ENCODE results near the gene STAT5A.
"Not testable (repeated sequence)": the region's sequence is repeated elsewhere in the genome, so short reads cannot be mapped to it uniquely, and the experiment has no call there.

The STAT5A gene

GRCh38 chr17:42287977-42288802 is at the start of gene STAT5A:
Gene STAT5A, plus strand, starts transcription at chr17:42288498. Its CDS starts 914 bp downstream, at chr17:42289412.
- peak; percentile 79 for DNase-seq

DNA sequence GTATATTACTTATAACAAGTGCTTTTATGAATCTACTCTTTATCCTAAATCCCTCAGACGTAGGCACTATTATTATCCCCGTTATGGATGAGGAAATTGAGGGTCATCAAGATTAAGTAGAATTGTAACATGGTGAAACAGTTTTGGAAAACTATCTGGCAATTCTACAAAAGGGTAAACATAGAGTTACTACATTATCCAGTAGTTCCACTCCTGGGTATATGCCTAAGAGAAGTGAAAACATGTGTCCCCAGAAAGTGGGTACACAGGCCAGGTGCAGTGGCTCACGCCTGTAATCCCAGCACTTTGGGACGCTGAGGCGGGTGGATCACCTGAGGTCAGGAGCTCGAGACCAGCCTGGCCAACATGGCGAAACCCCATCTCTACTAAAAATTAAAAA is 48.7 kb upstream of the STAT5A start:
- DNase-seq, result not testable (repeated sequence)

DNA sequence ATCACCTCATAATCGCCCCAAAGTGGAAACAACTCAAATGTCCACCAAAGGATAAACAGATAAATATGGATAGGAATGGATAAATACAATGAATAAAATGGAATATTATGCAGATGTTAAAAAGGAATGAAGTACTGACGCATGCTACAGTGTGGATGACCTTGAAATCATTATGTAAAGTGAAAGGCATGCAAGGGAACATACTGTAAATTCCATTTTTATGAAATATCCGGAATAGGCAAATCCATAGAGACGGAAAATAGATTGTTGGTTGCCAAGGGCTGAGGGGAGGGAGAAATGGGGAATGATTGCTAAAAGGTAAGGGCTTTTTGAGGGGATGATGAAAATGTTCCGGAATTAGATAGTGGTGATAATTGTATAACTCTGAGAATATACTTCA is 48.1 kb upstream of the STAT5A start:
- DNase-seq, result no peak

DNA sequence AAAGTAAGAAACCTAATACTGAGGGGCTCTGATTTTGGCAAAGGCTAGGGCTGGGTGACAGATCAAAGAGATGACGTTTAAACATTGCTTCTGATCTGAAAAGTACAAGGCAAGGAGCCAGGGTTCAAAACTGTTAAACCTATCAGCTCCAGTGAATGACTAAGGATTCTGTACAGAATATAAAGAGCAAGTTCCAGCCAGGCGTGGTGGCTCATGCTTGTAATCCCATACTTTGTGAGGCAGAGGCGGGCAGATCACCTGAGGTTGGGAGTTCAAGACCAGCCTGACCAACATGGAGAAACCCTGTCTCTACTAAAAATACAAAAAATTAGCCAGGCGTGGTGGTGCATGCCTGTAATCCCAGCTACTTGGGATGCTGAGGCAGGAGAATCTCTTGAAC is 47.4 kb upstream of the STAT5A start:
- not testable (repeated sequence) for DNase-seq

DNA sequence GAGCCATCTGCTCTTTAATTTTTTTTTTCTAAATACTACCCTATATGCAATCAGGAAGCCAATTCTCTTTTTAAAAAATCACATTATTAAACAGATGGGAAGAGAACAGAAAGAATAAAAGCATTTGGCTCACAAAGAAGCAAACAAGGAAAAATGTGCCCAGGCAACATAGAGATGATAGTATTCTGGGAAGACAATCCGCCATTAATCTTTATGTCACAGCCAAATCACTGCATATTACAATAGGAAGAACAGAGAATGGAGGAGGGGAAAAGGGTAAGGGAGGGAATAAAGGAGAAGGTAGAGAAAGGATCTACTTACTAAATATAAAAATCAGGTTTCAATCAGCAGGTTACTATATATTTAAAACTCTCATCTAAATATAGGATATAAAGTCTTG is 46.4 kb upstream of the STAT5A start:
- DNase-seq, result no peak

- no peak for DNase-seq
Observed at GRCh38 chr17:42243493-42243982, 44.8 kb upstream of the STAT5A start.

DNA sequence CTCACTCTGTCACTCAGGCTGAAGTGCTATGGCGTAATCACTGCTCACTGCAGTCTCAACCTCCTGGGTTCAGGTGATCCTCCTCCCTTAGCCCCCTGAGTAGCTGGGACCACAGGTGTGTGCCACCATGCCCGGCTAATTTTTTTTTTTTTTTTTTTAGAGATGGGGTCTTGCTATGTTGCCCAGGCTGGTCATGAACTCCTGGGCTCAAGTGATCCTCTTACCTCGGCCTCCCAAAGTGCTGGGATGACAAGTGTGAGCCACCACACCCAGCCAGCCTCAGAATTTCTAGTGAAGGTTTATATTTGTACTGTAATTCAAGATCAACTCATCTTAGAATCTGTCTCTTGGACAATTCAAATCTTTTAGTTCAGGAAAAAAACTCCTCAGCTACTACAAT is 44.2 kb upstream of the STAT5A start:
- not testable (repeated sequence) for DNase-seq

DNA sequence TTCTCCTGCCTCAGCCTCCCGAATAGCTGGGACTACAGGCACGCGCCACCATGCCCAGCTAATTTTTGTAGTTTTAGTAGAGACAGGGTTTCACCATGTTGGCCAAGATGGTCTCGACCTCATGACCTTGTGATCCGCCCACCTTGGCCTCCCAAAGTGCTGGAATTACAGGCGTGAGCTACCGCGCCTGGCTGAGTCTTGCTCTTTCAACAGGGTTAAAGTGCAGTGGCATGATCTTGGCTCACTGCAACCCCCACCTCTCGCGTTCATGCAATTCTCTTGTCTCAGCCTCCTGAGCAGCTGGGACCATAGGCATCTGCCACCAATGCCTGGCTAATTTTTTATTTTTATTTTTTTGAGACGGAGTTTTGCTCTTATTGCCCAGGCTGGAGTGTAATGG is 43.1 kb upstream of the STAT5A start:
- not testable (repeated sequence) for DNase-seq

- DNase-seq, result no peak
Observed at GRCh38 chr17:42246515-42246914, 41.8 kb upstream of the STAT5A start.

- no peak for DNase-seq
Observed at GRCh38 chr17:42247734-42248133, 40.6 kb upstream of the STAT5A start.

DNA sequence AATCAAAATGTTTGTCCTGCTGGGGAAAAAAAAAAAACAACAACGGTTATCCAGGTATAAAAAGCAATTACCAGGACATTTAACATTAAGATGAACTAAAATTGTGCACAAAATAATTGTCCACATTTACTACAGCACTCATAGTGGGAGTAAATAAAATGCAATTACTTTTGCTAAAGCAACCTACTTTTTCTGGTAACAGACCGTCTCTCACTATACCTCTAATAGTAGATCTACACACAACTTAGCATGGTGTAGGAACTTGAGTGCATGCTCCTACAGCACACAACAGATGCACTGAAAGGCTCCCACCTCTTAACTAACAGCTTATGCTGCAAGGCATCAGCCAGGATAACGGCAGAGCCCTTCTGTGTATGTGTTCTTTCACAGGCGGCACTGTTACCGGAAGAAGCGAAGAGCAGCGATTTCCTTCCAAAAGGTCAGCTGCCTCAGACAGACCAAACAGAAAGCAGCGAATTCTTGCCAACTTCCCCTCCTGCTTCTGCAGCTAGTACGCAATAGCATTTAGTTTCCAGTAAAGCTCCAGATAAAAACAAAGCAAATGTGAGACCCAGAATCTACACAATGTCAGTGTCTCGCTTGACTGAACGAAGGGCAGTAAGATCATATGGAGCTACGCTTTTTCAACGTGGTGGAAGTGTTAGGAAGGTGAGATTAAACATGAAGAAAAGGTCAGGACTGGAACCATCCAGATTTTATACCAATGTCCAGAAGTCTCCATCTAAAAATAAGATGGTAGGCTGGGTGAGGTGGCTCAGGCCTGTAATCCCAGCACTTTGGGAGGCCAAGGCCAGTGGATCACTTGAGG is 39.7 kb upstream of the STAT5A start:
- DNase-seq, result peak; percentile 93

DNA sequence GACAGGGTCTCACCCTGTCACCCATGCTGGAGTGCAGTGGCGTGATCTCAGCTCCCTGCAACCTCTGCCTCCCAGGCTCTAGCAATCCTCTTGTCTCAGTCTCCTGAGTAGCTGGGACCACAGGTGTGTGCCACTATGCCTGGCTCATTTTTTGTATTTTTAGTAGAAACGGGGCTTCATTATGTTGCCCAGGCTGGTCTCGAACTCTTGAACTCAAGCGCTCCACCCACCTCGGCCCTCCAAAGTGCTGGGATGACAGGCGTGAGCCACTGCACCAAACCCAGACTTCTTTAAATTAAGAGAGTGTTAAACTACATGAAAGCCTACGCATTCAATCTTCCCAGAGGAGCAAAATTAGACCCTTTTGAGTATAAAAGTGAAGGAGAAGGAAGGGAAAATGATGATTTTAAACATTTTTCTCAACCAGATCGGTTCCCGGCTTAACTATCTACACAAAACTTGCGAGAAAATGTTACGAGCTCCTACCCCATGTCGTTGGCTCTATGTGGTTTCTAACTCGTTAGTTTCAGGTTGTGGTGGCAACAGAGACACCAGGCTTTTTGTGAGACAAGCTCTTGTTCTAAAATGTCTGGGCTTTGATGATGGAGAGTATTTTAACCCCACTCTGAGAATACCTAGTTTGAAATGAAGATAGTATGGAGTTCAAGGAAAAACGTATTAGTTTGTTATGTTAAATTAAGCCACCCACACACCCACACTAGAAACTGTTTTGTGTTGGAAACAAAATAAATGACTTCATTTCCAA is 38.4 kb upstream of the STAT5A start:
- DNase-seq, result no peak

DNA sequence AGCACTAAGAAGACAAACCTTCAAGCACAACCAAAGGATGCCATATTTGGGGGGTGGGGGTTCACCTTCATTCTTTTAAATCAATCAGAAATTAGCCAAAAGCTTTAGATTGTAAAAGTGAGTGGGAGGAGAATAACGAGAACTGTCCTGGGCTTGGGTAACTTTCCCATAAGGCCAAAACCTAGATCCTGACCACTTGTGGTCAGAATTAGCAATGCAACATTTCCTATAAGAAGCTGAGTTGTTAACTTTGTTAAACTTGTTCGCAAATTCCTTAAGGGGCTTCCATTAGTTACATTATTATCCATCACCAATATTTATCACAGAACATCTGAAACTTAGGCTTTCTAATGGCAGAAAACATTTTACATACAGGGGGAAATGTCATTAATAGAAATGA is 37.2 kb upstream of the STAT5A start:
- DNase-seq, result no peak

GRCh38 chr17:42252597-42253550 is 35.4 kb upstream of the STAT5A start:
- no peak for DNase-seq

GRCh38 chr17:42253578-42253977 is 34.7 kb upstream of the STAT5A start:
- DNase-seq, result no peak

- no peak for DNase-seq
Observed at GRCh38 chr17:42255445-42255844, 32.9 kb upstream of the STAT5A start.

DNA sequence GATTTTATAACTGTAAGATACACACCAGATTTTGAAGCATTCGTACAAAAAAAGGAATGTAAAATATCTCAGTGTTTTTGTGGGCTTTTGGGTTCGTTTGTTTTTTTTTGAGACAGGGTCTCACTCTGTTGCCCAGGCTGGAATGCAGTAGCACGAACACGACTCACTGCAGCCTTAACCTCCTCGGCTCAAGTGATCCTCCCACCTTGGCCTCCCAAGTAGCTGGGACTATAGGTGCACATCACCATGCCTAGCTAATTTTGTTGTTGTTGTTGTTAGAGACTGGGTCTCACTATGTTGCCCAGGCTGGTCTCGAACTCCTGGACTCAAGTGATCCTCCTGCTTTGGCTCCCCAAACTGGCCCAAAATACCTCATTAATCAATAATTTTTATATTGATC is 28.0 kb upstream of the STAT5A start:
- DNase-seq, result no peak

GRCh38 chr17:42264366-42264765 is 23.9 kb upstream of the STAT5A start:
- DNase-seq, result not testable (repeated sequence)

DNA sequence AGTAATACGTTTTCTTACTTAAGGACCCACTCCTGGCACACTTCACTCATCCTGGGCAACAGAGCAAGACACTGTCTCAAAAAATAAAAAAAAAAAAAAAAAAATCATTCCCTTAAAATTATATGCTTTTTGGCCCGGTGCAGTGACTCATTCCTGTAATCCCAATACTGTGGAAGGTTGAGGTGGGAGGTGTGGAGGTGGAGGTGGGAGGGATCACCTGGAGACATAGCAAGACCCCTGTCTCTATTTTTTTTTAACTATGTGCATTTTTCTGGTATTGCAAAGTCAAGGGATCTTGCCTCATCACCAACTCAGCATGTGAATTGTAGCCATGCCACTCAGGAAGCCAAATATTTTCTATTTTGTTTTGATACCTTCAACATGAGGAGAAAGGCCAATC is 21.8 kb upstream of the STAT5A start:
- DNase-seq, result no peak

DNA sequence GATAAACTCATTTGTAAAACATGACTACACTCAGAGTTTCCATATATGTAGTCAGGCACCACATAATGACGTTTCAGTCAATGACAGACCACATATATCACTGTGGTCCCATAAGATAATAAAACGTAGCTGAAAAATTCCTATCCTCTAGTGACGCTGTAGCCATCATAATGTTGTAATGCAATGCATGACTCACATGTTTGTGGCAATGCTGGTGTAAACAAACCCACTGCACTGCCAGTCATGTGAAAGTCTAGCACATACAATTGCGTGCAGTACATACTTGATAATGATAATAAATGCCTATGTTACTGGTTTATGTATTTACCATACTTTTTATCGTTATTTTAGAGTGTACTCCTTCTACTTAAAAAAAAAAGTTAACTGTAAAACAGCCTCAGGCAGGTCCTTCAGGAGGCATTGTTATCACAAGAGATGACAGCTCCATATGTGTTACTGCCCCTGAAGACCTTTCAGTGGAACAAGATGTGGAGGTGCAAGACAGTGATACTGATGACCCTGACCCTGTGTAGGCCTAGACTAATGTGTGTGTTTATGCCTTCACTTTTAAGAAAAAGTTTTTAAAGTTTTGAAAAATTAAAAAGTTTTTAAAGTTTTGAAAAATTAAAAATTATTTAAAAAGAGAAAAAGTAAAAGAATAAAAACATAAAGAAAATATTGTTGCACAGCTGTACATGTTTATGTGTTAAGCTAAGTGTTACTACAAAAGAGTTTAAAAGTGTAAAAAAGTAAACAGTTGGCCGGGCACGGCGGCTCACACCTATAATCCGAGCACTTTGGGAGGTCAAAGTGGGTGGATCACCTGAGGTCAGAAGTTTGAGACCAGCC is 21.2 kb upstream of the STAT5A start:
- no peak for DNase-seq

GRCh38 chr17:42268236-42268635 is 20.1 kb upstream of the STAT5A start:
- no peak for DNase-seq
